HL-60 (cell line): ENCODE measurements around the gene ALKBH7.

ENCODE experiments used
- CTCF ChIP-seq: IDR thresholded peaks from one replicate; pipeline ENCODE4 v1.5.1; 2011; ENCODE audit warnings: low read length, control low read depth, inconsistent platforms; ENCODE audit not compliant: insufficient read depth
- GABPA ChIP-seq: IDR thresholded peaks from 2 replicates; pipeline ENCODE4 v1.6.1; 2012; ENCODE audit warnings: low read depth
- POLR2AphosphoS5 ChIP-seq: IDR thresholded peaks from 2 replicates; pipeline ENCODE4 v1.6.1; 2012; ENCODE audit warnings: low read depth
- REST ChIP-seq: IDR thresholded peaks from 2 replicates; pipeline ENCODE4 v1.6.1; 2012; ENCODE audit warnings: low read depth; ENCODE audit not compliant: insufficient replicate concordance
- SPI1 ChIP-seq: IDR thresholded peaks from 2 replicates; pipeline ENCODE4 v1.6.1; 2012; ENCODE audit warnings: low read depth, mild to moderate bottlenecking, borderline replicate concordance

DNA sequence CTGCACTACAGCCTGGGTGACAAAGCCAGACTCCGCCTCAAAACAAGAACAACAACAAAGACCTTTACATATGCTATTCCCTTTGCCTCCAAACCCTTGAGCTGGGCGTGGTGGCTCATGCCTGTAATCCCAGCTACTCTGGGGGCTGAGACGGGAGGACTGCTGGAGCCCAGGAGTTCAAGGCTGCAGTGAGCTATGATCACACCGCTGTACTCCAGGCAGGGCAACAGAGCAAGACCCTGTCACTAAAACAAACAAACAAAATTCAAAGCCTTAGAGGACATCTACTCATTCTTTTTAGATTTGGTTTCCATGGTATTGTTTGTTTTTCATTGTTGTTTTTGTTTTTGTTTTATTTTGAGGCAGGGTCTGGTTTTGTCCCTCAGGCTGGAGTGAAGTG lies 47.0 kb upstream of the ALKBH7 start:
- TF ChIP-seq POLR2AphosphoS5 (no peak), CTCF (no peak), GABPA (no peak), REST (no peak), SPI1 (no peak)
